Erythroblast (primary cell): Measurements from ENCODE around the gene OR51B2.

ENCODE experiments used
- GATA1 ChIP-seq: IDR thresholded peaks from 2 replicates; pipeline ENCODE4 v1.6.1; 2011; ENCODE audit warnings: low read depth, mild to moderate bottlenecking, control low read depth, low read length, moderate library complexity
- POLR2A ChIP-seq: IDR thresholded peaks from 2 replicates; pipeline ENCODE4 v1.6.1; 2011; ENCODE audit warnings: mild to moderate bottlenecking, low read length

DNA sequence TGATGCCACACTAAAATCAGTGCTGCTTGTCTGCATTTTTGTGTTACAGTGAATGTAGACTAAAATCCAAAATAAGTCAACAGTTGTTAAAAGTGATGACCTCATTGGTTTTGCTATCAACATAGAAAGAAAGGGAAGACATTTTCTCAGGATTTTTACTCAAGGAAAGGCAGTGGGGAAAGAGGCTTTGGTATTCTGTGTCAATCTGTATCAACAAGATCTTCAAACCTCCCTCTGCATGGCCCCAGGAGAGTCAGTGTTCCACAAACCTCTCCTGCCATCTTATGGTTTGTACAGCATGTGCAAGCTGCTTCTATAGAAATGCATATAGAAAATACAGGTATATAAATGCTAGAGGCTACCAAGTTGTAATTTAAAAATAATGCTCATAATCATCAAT is 45.7 kb upstream of the OR51B2 start:
- TF ChIP-seq POLR2A, result no peak
- no peak for TF ChIP-seq GATA1
